A673 (cell line): ENCODE data around the gene RASGEF1C. TPM values are rescaled to one million over a fixed set of nuclear protein-coding genes. Genes with fewer than 3 reads are reported as not detected.

ENCODE experiments used
- BruUV-seq: library from RNA; stranded (reverse); fragments of 400-500 nt; replicated peaks from 2 replicates; lab custom pipeline; 2021; lab: Mats Ljungman, UMichigan
- CTCF ChIA-PET: fragments of 300-600 bp; sonication (Branson Sonifier 250); formaldehyde crosslinking; loops from one replicate; lab custom pipeline; 2022; ENCODE audit warnings: antibody characterized with exemption; lab: Charles Lee
- POLR2A ChIA-PET: fragments of 300-600 bp; sonication (Branson Sonifier 250); formaldehyde crosslinking; loops from one replicate; lab custom pipeline; 2022; ENCODE audit warnings: antibody characterized with exemption; ENCODE audit not compliant: low non-redundant PET; lab: Charles Lee
- DNase-seq: peaks from one replicate; pipeline ENCODE4 v3.0.0-alpha.2; 2015; ENCODE audit warnings: low spot score
- H3K27ac ChIP-seq: fragments of 200-600 bp; sonication (generic); 2 replicates; pipeline ENCODE4 v1.5.1; 2016; ENCODE audit warnings: mixed run types, low read depth, mild to moderate bottlenecking, mixed read lengths, antibody characterized with exemption, low read length; ENCODE audit not compliant: poor library complexity, severe bottlenecking
- H3K27me3 ChIP-seq: fragments of 200-600 bp; sonication (generic); replicated peaks from 2 replicates; pipeline ENCODE4 v1.6.1; 2017; ENCODE audit warnings: mixed run types, low read depth, mild to moderate bottlenecking, mixed read lengths, antibody characterized with exemption, low read length; ENCODE audit not compliant: insufficient read depth, poor library complexity
- H3K36me3 ChIP-seq: fragments of 200-600 bp; sonication (generic); 2 replicates; pipeline ENCODE4 v1.6.1; 2016; ENCODE audit warnings: mixed run types, mild to moderate bottlenecking, mixed read lengths, antibody characterized with exemption, low read length; ENCODE audit not compliant: insufficient read depth, poor library complexity, severe bottlenecking
- H3K4me1 ChIP-seq: fragments of 200-600 bp; sonication (generic); 2 replicates; pipeline ENCODE4 v1.6.1; 2017; ENCODE audit warnings: mixed run types, mild to moderate bottlenecking, mixed read lengths, antibody characterized with exemption, low read length; ENCODE audit not compliant: insufficient read depth, poor library complexity, severe bottlenecking
- H3K4me3 ChIP-seq: fragments of 200-600 bp; sonication (generic); 2 replicates; pipeline ENCODE4 v1.5.1; 2016; ENCODE audit warnings: low read depth, mixed run types, mild to moderate bottlenecking, mixed read lengths, low read length; ENCODE audit not compliant: poor library complexity, severe bottlenecking
- H3K9me3 ChIP-seq: fragments of 200-600 bp; sonication (generic); 2 replicates; pipeline ENCODE4 v1.6.1; 2016; ENCODE audit warnings: mixed run types, low read depth, mild to moderate bottlenecking, mixed read lengths, antibody characterized with exemption, low read length; ENCODE audit not compliant: poor library complexity, severe bottlenecking
- CTCF ChIP-seq: fragments of 300-800, 200-600 bp; sonication (generic); conservative IDR thresholded peaks from 2 replicates; pipeline ENCODE4 v1.5.1; 2017; ENCODE audit warnings: low read depth, mild to moderate bottlenecking, antibody characterized with exemption, low read length, moderate library complexity, mixed read lengths
- EZH2 ChIP-seq: fragments of 200-600 bp; sonication (generic); IDR thresholded peaks from 2 replicates; pipeline ENCODE4 v1.6.1; 2017; ENCODE audit warnings: borderline replicate concordance, low read depth, mild to moderate bottlenecking, mixed read lengths, antibody characterized with exemption, low read length; ENCODE audit not compliant: poor library complexity, severe bottlenecking
- intact Hi-C: fragments of 100-400 bp; cut with micrococcal nuclease; formaldehyde crosslinking; loops from one replicate; pipeline ENCODE4 v1.10.0; 2022; ENCODE audit not compliant: unreplicated experiment
- total RNA-seq: library from RNA; stranded (reverse); gene quantifications from 2 replicates; pipeline ENCODE4 v1.2.3, GENCODE V29; 2021

Gene RASGEF1C
- total RNA-seq, 1 experiment from 2014 or later = not detected

GRCh38 chr5:180084638-180085561 is 124.1 kb downstream of the RASGEF1C start:
- TF ChIP-seq CTCF = no peak
- TF ChIP-seq EZH2 = no peak
- Histone ChIP-seq H3K27me3 (no peaks in the 10 kb centered on the region), H3K4me3 (no peak overlapping the region), H3K9me3 (no peaks in the 10 kb centered on the region), H3K27ac (no peak overlapping the region), H3K36me3 (no peaks in the 10 kb centered on the region), H3K4me1 (no peaks in the 10 kb centered on the region)
- CTCF ChIA-PET = no interaction called here
- POLR2A ChIA-PET = no interaction called here
- no peak for DNase-seq
- intact Hi-C loops = no loop called here
- no TSS peak for BruUV-seq

- DNase-seq = no peak
- intact Hi-C loops = no loop called here
- Histone ChIP-seq H3K27me3 (no peaks in the 10 kb centered on the region), H3K36me3 (no peaks in the 10 kb centered on the region), H3K9me3 (no peaks in the 10 kb centered on the region), H3K4me1 (no peaks in the 10 kb centered on the region), H3K4me3 (no peak overlapping the region), H3K27ac (no peak overlapping the region)
- TF ChIP-seq CTCF = no peak
- no peak for TF ChIP-seq EZH2
- ChIA-PET POLR2A (no interaction called here), CTCF (no interaction called here)
- BruUV-seq = no TSS peak
These were observed 125.4 kb downstream of the RASGEF1C start for GRCh38 chr5:180083529-180084060.

- no TSS peak for BruUV-seq
- H3K27ac ChIP-seq = no peak overlapping the region
- DNase-seq = no peak
These were observed 126.2 kb downstream of the RASGEF1C start for GRCh38 chr5:180082633-180083420.

More at GRCh38 chr5:180082633-180083420, 126.2 kb downstream of the RASGEF1C start:
- intact Hi-C loops = no loop called here
- ChIA-PET CTCF (no interaction called here), POLR2A (no interaction called here)
- Histone ChIP-seq H3K36me3 (no peaks in the 10 kb centered on the region), H3K9me3 (no peaks in the 10 kb centered on the region), H3K4me1 (no peaks in the 10 kb centered on the region), H3K27me3 (no peaks in the 10 kb centered on the region), H3K4me3 (no peak overlapping the region)
- TF ChIP-seq CTCF (no peak), EZH2 (no peak)
